Astrocyte of the spinal cord (primary cell): ENCODE measurements around the gene MMS19.
A peak's percentile ranks its signal among the peaks of the same experiment; 100 is the strongest.

Source experiments
- DNase-seq: peaks from one replicate; pipeline ENCODE4 v3.0.0; 2011; ENCODE audit warnings: low read depth, low spot score
- H3K4me3 ChIP-seq: 2 replicates; pipeline ENCODE4 v1.5.1; 2011; ENCODE audit warnings: low read depth, mild to moderate bottlenecking, low read length, moderate library complexity
- in situ Hi-C: cut with HindIII; loops from 2 replicates; pipeline ENCODE4 v1.10.0; 2017; ENCODE audit warnings: low sequenced_read_pairs
- TF ChIP-seq, protein P1 (sequence below): IDR thresholded peaks from 2 replicates; pipeline ENCODE4 v1.5.1; 2012; ENCODE audit warnings: low read depth, mild to moderate bottlenecking, low read length, inconsistent platforms

The MMS19 gene

DNA sequence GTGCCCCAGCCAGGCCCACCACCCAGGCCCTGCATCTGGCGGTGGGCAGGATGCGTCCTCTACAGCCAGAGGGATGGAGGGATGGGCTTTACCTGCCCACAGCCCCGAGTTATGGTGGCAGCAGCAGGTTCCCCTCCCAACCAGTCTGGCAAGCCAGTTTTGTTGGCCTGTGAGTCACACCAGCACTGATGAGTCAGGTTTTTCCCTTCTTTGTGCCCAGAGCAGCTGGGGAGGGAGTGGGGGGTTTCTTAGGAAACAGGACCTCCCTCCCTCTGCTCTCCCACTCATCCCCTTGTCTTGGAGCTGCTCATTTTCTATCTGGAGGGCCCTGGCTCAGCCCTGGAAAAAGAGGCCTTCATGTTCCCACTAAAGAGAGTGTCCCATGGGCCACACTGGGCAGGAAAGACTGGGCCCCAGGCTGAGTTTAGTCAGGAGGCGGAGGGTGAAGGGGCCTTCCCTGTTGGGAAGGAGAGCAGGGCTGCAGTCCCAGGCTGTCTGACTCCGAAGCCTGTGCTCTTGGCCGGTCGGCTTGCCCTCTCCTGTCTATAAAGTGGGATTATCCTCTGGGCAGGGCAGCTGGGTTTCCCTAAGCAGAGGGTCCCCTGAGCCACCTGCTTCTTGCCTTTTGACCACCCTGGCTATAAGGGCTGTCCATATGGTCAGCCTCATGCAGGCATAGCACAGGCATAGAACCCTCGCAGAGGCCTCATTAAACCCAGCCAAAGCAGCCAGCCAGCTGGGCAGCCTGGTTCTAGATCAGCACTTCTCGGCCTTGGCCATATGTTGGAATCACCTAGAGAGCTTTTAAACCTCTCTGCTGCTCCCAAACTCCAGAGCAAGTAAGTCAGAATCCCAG is 44.2 kb upstream of the MMS19 start:
- peak; percentile 97 for DNase-seq
- TF ChIP-seq, protein P1, sequence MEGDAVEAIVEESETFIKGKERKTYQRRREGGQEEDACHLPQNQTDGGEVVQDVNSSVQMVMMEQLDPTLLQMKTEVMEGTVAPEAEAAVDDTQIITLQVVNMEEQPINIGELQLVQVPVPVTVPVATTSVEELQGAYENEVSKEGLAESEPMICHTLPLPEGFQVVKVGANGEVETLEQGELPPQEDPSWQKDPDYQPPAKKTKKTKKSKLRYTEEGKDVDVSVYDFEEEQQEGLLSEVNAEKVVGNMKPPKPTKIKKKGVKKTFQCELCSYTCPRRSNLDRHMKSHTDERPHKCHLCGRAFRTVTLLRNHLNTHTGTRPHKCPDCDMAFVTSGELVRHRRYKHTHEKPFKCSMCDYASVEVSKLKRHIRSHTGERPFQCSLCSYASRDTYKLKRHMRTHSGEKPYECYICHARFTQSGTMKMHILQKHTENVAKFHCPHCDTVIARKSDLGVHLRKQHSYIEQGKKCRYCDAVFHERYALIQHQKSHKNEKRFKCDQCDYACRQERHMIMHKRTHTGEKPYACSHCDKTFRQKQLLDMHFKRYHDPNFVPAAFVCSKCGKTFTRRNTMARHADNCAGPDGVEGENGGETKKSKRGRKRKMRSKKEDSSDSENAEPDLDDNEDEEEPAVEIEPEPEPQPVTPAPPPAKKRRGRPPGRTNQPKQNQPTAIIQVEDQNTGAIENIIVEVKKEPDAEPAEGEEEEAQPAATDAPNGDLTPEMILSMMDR = no peak
- H3K4me3 ChIP-seq = no peak overlapping the region
- in situ Hi-C loops = no loop called here

DNA sequence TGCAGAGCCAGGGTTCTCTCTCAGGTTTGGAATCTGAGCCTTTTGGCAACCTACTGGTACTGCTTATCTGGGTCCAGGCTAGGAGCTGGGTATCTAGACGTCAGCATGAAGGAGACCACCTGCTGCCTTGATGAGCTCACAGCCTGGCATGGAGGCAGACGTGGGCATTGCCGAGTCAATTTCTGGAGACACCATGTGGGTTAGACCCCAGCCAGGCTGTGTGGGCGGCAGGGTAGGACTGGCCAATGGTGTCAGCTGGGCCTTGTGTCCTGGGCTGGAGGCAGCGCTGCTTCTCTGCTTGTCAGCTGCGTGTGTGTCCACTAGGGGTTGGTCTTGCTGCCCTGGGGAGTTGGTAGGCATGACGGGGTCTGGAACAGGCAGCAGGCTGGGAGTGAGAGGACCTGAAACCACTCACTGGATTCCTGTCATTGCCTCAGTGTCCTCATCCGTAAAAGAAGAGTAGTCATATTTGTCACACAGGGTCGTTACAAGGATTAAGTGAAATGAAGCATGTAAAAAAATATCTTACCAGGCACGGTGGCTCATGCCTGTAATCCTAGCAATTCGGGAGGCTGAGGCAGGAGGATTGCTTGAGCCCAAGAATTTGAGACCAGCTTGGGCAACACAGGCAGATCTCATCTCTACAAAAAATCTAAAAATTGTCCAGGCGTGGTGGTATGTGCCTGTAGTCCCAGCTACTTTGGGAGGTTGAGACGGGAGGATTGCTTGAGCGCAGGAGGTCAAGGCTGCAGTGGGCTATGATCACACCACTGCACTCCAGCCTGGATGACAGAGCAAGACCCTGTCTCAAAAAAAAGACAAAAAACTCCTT is 42.7 kb upstream of the MMS19 start:
- H3K4me3 ChIP-seq = no peak overlapping the region
- TF ChIP-seq, protein P1 = no peak
- in situ Hi-C loops = no loop called here
- DNase-seq = no peak

DNA sequence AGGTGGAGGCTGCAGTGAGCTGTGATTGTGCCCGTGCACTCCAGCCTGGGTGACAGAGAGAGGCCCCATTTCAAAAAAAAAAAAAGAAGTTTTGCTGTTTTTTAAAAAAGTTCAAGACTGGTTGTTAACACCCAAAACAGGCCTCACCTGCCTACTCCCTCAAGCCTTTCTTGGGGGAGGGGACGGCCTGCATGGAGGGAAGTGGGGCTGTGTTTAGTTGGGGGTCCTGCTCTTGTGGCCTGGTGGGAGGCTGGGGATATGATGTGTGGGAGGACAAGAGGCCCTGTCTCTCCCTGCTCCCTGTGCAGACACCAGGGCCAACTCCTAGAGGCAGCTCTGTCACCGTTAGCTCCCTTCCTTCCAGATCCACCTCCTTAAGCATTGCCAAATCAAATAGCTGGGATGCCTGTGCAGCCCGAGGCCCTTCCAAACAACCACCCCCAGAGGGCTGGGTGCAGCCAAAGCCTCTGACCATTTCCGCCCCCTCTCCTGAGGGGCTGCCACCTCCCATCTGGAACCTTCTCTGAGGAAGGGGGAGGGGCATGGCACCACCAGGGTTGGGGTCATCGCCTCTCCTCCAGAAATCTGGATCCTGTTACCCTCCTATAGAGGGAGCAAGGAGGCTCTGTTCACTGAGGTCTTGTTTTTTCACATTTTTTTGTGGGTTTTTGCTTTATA is 41.4 kb upstream of the MMS19 start:
- DNase-seq = peak; percentile 77
- H3K4me3 ChIP-seq = no peak overlapping the region
- TF ChIP-seq, protein P1 = peak; percentile 26
- in situ Hi-C loops = no loop called here

DNA sequence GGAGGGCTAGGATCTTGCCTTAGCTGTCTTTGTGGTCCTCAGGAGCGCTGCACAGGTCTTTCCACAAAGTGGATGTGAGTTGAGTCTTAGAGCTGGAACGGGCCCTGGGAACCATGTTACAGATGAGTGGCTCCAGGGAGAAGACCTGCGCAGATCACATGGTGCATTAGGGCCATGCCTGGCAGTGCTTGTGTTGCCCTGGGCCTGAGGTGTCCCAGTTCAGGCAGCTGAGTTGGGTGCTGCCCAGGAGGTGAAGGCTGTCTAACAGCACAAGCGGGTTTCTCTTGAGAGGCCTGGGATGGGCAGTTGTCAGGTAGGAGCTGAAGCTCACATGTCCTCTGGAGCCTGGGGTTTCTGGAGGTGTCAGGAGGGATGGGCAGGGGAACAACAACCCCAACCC is 40.6 kb upstream of the MMS19 start:
- no peak overlapping the region for H3K4me3 ChIP-seq
- TF ChIP-seq, protein P1 = no peak
- in situ Hi-C loops = no loop called here
- no peak for DNase-seq

DNA sequence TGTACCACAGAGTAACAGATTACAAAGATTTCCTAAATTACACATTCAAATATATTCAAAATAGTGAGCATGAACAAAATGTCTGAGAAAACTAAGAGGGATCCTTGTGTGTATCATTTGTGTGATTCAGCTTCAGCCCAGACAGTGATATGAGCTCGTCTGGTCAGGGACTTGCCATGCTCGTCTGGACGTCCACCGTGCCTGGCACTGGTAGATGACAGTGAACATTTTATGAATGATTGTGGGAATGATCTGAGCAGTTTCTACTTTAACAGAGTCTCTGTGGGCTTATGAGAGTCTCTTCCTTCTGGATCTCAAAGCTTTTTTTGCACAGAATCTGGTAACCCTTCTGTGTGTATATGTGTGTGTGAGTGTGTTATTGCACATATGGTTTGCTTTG is 40.2 kb upstream of the MMS19 start:
- no peak overlapping the region for H3K4me3 ChIP-seq
- peak; percentile 42 for DNase-seq
- TF ChIP-seq, protein P1 = no peak
- in situ Hi-C loops = no loop called here

DNA sequence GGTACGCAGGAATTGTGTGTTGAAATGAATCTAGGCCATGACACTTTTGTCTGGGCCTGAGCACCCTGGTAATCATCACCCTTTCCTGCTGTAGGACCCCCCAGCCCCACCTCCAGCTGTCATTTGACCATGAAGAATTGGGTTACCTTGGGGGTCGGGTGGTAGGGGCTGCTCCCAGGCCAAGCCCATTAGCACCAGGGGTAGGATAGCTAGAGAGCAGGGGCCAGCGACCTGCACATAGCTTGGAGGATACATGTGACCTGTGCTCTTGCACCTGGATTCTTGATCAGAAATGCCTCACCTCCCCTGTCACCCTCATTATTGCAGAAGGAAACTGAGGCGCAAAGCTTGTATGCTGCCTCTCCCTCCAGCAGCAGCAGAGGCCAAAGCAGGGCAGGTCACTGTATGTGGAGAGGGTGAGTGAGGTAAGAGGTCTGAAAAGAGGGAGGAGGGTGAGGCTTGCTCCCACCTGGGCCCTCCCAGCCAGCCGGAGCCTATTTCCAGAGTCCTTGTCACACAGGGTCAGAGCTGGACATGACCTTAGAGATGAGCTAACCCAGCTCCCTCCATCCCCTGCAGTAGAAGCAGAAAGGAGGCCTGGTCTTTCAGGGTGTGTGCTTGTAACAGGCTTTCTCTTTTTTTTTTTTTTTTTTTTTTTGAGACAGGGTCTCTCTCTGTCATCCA is 39.1 kb upstream of the MMS19 start:
- H3K4me3 ChIP-seq = no peak overlapping the region
- DNase-seq = no peak
- in situ Hi-C loops = no loop called here
- TF ChIP-seq, protein P1 = no peak
